Measurements from ENCODE around the gene MAP2. TPM values are rescaled to one million over a fixed set of nuclear protein-coding genes. Genes with fewer than 3 reads are reported as not detected.

MAP2 gene
- total RNA-seq, 1 donor from 2014 or later = 15.5 TPM

- Histone ChIP-seq H3K9me3 (no peaks in the 10 kb centered on the region), H3K27me3 (no peaks in the 10 kb centered on the region), H3K4me3 (no peak overlapping the region), H3K27ac (no peak overlapping the region), H3K4me1 (no peaks in the 10 kb centered on the region), H3K36me3 (no peaks in the 10 kb centered on the region)
- no peak for DNase-seq (ENCODE audit: extremely low spot score in 2 of 2)
- intact Hi-C loops (cut with DNase I) = no loop called here
- TF ChIP-seq POLR2A (IDR thresholded peaks at IDR 0.05) (no peak), CTCF (IDR thresholded peaks at IDR 0.05) (no peak), POLR2AphosphoS5 (IDR thresholded peaks at IDR 0.05; ENCODE audit: insufficient read depth in 1 of 2, low read depth in 1 of 2) (no peak)
Measured at GRCh38 chr2:209624192-209624938, 200.5 kb downstream of the MAP2 start.

- no peak for DNase-seq (ENCODE audit: extremely low spot score in 2 of 2)
- Histone ChIP-seq H3K27ac (no peak overlapping the region), H3K4me1 (no peaks in the 10 kb centered on the region), H3K36me3 (no peaks in the 10 kb centered on the region), H3K9me3 (no peaks in the 10 kb centered on the region), H3K4me3 (no peak overlapping the region), H3K27me3 (no peaks in the 10 kb centered on the region)
- TF ChIP-seq CTCF (IDR thresholded peaks at IDR 0.05) (no peak), POLR2AphosphoS5 (IDR thresholded peaks at IDR 0.05; ENCODE audit: insufficient read depth in 1 of 2, low read depth in 1 of 2) (no peak), POLR2A (IDR thresholded peaks at IDR 0.05) (no peak)
- intact Hi-C loops (cut with DNase I) = no loop called here
Measured at GRCh38 chr2:209629597-209629996, 205.8 kb downstream of the MAP2 start.

- no peaks in the 10 kb centered on the region for H3K9me3 ChIP-seq
- H3K36me3 ChIP-seq = no peaks in the 10 kb centered on the region
Measured at GRCh38 chr2:209633911-209634310, 210.1 kb downstream of the MAP2 start.

GRCh38 chr2:209636076-209636475, 212.2 kb downstream of the MAP2 start:
- no peaks in the 10 kb centered on the region for H3K4me1 ChIP-seq
- H3K9me3 ChIP-seq = no peaks in the 10 kb centered on the region
- DNase-seq (ENCODE audit: extremely low spot score in 2 of 2) = no peak
- no peaks in the 10 kb centered on the region for H3K36me3 ChIP-seq
- H3K4me3 ChIP-seq = no peak overlapping the region
- TF ChIP-seq POLR2A (IDR thresholded peaks at IDR 0.05) (no peak), CTCF (IDR thresholded peaks at IDR 0.05) (no peak), POLR2AphosphoS5 (IDR thresholded peaks at IDR 0.05; ENCODE audit: insufficient read depth in 1 of 2, low read depth in 1 of 2) (no peak)
- intact Hi-C loops (cut with DNase I) = no loop called here
- H3K27ac ChIP-seq = no peak overlapping the region
- H3K27me3 ChIP-seq = no peaks in the 10 kb centered on the region

More at GRCh38 chr2:209633911-209634310, 210.1 kb downstream of the MAP2 start:
- DNase-seq (ENCODE audit: extremely low spot score in 2 of 2) = no peak
- TF ChIP-seq POLR2AphosphoS5 (IDR thresholded peaks at IDR 0.05; ENCODE audit: insufficient read depth in 1 of 2, low read depth in 1 of 2) = no peak
- no peak for TF ChIP-seq CTCF (IDR thresholded peaks at IDR 0.05)
- no peak for TF ChIP-seq POLR2A (IDR thresholded peaks at IDR 0.05)
- H3K27me3 ChIP-seq = no peaks in the 10 kb centered on the region
- H3K27ac ChIP-seq = no peak overlapping the region
- intact Hi-C loops (cut with DNase I) = no loop called here
- H3K4me3 ChIP-seq = no peak overlapping the region
- no peaks in the 10 kb centered on the region for H3K4me1 ChIP-seq

- TF ChIP-seq POLR2AphosphoS5 (IDR thresholded peaks at IDR 0.05; ENCODE audit: insufficient read depth in 1 of 2, low read depth in 1 of 2) (no peak), POLR2A (IDR thresholded peaks at IDR 0.05) (no peak), CTCF (IDR thresholded peaks at IDR 0.05) (no peak)
- H3K36me3 ChIP-seq = no peaks in the 10 kb centered on the region
- H3K4me1 ChIP-seq = no peaks in the 10 kb centered on the region
- DNase-seq (ENCODE audit: extremely low spot score in 2 of 2) = no peak
- H3K27ac ChIP-seq = no peak overlapping the region
- intact Hi-C loops (cut with DNase I) = no loop called here
- no peaks in the 10 kb centered on the region for H3K9me3 ChIP-seq
- no peak overlapping the region for H3K4me3 ChIP-seq
- no peaks in the 10 kb centered on the region for H3K27me3 ChIP-seq
Measured at GRCh38 chr2:209637293-209637692, 213.4 kb downstream of the MAP2 start.
